ENCODE measurements around the gene EPB41L5.
"Not testable (repeated sequence)": the region's sequence is repeated elsewhere in the genome, so short reads cannot be mapped to it uniquely, and the experiment has no call there.

The EPB41L5 gene

DNA sequence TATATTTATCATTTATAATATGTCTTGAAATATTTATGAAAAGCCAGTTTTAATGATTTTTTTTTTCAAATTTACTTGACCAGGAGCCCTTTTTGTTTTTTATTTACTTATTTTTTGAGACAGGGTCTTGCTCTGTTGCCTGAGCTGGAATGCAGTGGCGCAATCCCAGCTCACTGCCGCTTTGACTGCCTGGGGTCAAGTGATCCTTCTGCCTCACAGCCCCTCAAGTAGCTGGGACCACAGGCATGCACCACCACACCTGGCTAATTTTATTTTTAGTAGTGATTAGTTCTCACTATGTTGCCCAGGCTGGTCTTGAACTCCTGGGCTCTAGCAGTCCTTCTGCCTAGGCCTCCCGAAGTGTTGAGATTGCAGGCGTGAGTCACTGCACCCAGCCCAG lies 5.7 kb downstream of the EPB41L5 start:
- Histone ChIP-seq H3F3A (ENCODE audit: insufficient read depth, low read length) (no peaks in the 10 kb centered on the region), H3K4me3 (ENCODE audit: low read depth, low read length, poor library complexity, severe bottlenecking) (no peak overlapping the region), H3K27me3 (ENCODE audit: insufficient read depth, low read length) (no peaks in the 10 kb centered on the region), H2AFZ (ENCODE audit: low read length) (no peak overlapping the region), H3K27ac (ENCODE audit: low read depth, low read length, poor library complexity, severe bottlenecking) (no peak overlapping the region), H4K20me1 (ENCODE audit: insufficient read depth, low read length) (no peaks in the 10 kb centered on the region), H3K4me1 (ENCODE audit: insufficient read depth, low read length, severe bottlenecking) (peaks cover 11% of the 10 kb centered on the region), H3K4me2 (ENCODE audit: low read length) (no peak overlapping the region), H3K9me3 (ENCODE audit: low read length) (no peaks in the 10 kb centered on the region), H3K79me2 (ENCODE audit: insufficient read depth, low read length) (peaks cover 36% of the 10 kb centered on the region), H3K9ac (ENCODE audit: low read length) (no peak overlapping the region), H3K9me2 (ENCODE audit: low read depth, low read length) (no peaks in the 10 kb centered on the region), H3K36me3 (ENCODE audit: insufficient read depth, low read length) (peaks cover 11% of the 10 kb centered on the region; the same call in 1 of the 2 replicates)
- TF ChIP-seq EZH2 (IDR thresholded peaks at IDR 0.05; ENCODE audit: borderline replicate concordance, low read length), result no peak

DNA sequence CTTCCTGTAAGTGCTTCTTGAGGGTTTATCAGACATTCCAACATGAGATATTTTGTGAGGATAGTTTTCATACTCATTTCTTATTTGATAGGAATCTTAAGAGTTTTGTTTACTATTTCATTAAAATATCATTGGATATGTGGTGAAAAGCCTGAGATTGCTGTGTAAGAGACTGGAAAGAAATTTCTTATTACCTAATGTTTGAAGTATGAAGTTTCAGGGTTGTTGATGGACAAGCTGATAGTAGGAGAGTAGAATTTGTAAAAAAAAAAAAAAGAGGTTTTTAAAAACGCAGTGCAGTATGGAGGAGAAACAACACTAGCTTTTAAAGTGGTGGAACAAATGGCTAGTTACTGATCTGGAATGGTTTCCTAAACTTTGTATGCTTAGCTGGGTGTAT lies 7.7 kb downstream of the EPB41L5 start:
- H3K9ac ChIP-seq (ENCODE audit: low read length), result no peak overlapping the region
- no peaks in the 10 kb centered on the region for H3K27me3 ChIP-seq (ENCODE audit: insufficient read depth, low read length)
- peaks cover 20% of the 10 kb centered on the region for H3K36me3 ChIP-seq (ENCODE audit: insufficient read depth, low read length)
- H3K4me3 ChIP-seq (ENCODE audit: low read depth, low read length, poor library complexity, severe bottlenecking), result no peak overlapping the region
- no peaks in the 10 kb centered on the region for H3K4me1 ChIP-seq (ENCODE audit: insufficient read depth, low read length, severe bottlenecking)
- no peaks in the 10 kb centered on the region for H3F3A ChIP-seq (ENCODE audit: insufficient read depth, low read length)
- no peak overlapping the region for H2AFZ ChIP-seq (ENCODE audit: low read length)
- TF ChIP-seq, protein P1, sequence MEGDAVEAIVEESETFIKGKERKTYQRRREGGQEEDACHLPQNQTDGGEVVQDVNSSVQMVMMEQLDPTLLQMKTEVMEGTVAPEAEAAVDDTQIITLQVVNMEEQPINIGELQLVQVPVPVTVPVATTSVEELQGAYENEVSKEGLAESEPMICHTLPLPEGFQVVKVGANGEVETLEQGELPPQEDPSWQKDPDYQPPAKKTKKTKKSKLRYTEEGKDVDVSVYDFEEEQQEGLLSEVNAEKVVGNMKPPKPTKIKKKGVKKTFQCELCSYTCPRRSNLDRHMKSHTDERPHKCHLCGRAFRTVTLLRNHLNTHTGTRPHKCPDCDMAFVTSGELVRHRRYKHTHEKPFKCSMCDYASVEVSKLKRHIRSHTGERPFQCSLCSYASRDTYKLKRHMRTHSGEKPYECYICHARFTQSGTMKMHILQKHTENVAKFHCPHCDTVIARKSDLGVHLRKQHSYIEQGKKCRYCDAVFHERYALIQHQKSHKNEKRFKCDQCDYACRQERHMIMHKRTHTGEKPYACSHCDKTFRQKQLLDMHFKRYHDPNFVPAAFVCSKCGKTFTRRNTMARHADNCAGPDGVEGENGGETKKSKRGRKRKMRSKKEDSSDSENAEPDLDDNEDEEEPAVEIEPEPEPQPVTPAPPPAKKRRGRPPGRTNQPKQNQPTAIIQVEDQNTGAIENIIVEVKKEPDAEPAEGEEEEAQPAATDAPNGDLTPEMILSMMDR (IDR thresholded peaks at IDR 0.05; ENCODE audit: low read length), result no peak
- no peak for TF ChIP-seq EZH2 (IDR thresholded peaks at IDR 0.05; ENCODE audit: borderline replicate concordance, low read length)
- H3K9me2 ChIP-seq (ENCODE audit: low read depth, low read length), result no peaks in the 10 kb centered on the region
- peaks cover 27% of the 10 kb centered on the region for H3K79me2 ChIP-seq (ENCODE audit: insufficient read depth, low read length)
- no peaks in the 10 kb centered on the region for H3K9me3 ChIP-seq (ENCODE audit: low read length)
- H3K27ac ChIP-seq (ENCODE audit: low read depth, low read length, poor library complexity, severe bottlenecking), result no peak overlapping the region
- H4K20me1 ChIP-seq (ENCODE audit: insufficient read depth, low read length), result no peaks in the 10 kb centered on the region
- no peak overlapping the region for H3K4me2 ChIP-seq (ENCODE audit: low read length)

- H3K4me3 ChIP-seq (ENCODE audit: low read depth, low read length, poor library complexity, severe bottlenecking); H3K27me3 ChIP-seq (ENCODE audit: insufficient read depth, low read length); H3K9ac ChIP-seq (ENCODE audit: low read length); H3K4me1 ChIP-seq (ENCODE audit: insufficient read depth, low read length, severe bottlenecking); H4K20me1 ChIP-seq (ENCODE audit: insufficient read depth, low read length); H2AFZ ChIP-seq (ENCODE audit: low read length); H3K9me2 ChIP-seq (ENCODE audit: low read depth, low read length); H3F3A ChIP-seq (ENCODE audit: insufficient read depth, low read length); H3K9me3 ChIP-seq (ENCODE audit: low read length); H3K4me2 ChIP-seq (ENCODE audit: low read length); H3K27ac ChIP-seq (ENCODE audit: low read depth, low read length, poor library complexity, severe bottlenecking): not testable (repeated sequence)
- peaks cover 14% of the 10 kb centered on the region for H3K79me2 ChIP-seq (ENCODE audit: insufficient read depth, low read length)
- H3K36me3 ChIP-seq (ENCODE audit: insufficient read depth, low read length), result peaks cover 36% of the 10 kb centered on the region
Measured at GRCh38 chr2:120022505-120022904, 9.6 kb downstream of the EPB41L5 start.

DNA sequence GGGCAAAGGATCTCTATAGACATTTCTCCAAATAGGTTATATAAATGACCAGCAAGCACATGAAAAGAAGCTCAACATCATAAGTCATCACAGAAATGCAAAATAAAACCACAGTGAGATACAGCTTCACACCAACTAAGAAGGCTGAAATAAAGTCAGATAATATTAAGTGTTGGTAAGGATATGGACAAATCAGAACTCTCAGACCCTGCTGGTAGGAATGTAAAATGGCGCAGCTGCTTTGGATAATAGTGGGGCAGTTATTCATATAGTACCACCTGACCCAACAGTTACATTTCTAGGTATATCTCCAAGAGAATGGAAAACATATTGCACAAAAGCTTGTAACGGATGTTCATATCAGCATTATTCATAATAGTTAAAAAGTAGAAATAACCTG lies 14.0 kb downstream of the EPB41L5 start:
- no peaks in the 10 kb centered on the region for H3K9me2 ChIP-seq (ENCODE audit: low read depth, low read length)
- H3K27me3 ChIP-seq (ENCODE audit: insufficient read depth, low read length), result no peaks in the 10 kb centered on the region
- H3F3A ChIP-seq (ENCODE audit: insufficient read depth, low read length), result no peaks in the 10 kb centered on the region
- H3K9ac ChIP-seq (ENCODE audit: low read length), result no peak overlapping the region
- peaks cover 6% of the 10 kb centered on the region for H3K79me2 ChIP-seq (ENCODE audit: insufficient read depth, low read length)
- peaks cover 26% of the 10 kb centered on the region for H3K36me3 ChIP-seq (ENCODE audit: insufficient read depth, low read length)
- no peak overlapping the region for H2AFZ ChIP-seq (ENCODE audit: low read length)
- H3K27ac ChIP-seq (ENCODE audit: low read depth, low read length, poor library complexity, severe bottlenecking), result no peak overlapping the region
- TF ChIP-seq, protein P1 (IDR thresholded peaks at IDR 0.05; ENCODE audit: low read length), result no peak
- TF ChIP-seq EZH2 (IDR thresholded peaks at IDR 0.05; ENCODE audit: borderline replicate concordance, low read length), result no peak
- no peaks in the 10 kb centered on the region for H4K20me1 ChIP-seq (ENCODE audit: insufficient read depth, low read length)
- no peak overlapping the region for H3K4me2 ChIP-seq (ENCODE audit: low read length)
- H3K4me3 ChIP-seq (ENCODE audit: low read depth, low read length, poor library complexity, severe bottlenecking), result no peak overlapping the region
- no peaks in the 10 kb centered on the region for H3K4me1 ChIP-seq (ENCODE audit: insufficient read depth, low read length, severe bottlenecking)
- peaks cover 2% of the 10 kb centered on the region for H3K9me3 ChIP-seq (ENCODE audit: low read length)
